ENCODE data around the gene ZNF618. TPM values are rescaled to one million over a fixed set of nuclear protein-coding genes. Genes with fewer than 3 reads are reported as not detected.

Gene ZNF618
- total RNA-seq, 4 donors from 2014 or later: 0.68 to 2.1 (median 1.3) TPM

GRCh38 chr9:113858282-113858681 is 17.8 kb upstream of the ZNF618 start:
- intact Hi-C loops (cut with DNase I): no loop called here
- H3K27me3 ChIP-seq: peaks cover 0 to 16% (median 0%) of the 10 kb centered on the region in 4 donors
- H3K4me1 ChIP-seq: no peaks in the 10 kb centered on the region
- no peak overlapping the region for H3K4me3 ChIP-seq
- 75 to 80% methylated on average over 1 of the region's 1 CpG for WGBS, 2 donors
- H3K9me3 ChIP-seq: no peaks in the 10 kb centered on the region
- no peaks in the 10 kb centered on the region for H3K36me3 ChIP-seq
- no peak for DNase-seq
- H3K27ac ChIP-seq: no peak overlapping the region
- TF ChIP-seq POLR2A (IDR thresholded peaks at IDR 0.05): no peak
- TF ChIP-seq, protein P1, sequence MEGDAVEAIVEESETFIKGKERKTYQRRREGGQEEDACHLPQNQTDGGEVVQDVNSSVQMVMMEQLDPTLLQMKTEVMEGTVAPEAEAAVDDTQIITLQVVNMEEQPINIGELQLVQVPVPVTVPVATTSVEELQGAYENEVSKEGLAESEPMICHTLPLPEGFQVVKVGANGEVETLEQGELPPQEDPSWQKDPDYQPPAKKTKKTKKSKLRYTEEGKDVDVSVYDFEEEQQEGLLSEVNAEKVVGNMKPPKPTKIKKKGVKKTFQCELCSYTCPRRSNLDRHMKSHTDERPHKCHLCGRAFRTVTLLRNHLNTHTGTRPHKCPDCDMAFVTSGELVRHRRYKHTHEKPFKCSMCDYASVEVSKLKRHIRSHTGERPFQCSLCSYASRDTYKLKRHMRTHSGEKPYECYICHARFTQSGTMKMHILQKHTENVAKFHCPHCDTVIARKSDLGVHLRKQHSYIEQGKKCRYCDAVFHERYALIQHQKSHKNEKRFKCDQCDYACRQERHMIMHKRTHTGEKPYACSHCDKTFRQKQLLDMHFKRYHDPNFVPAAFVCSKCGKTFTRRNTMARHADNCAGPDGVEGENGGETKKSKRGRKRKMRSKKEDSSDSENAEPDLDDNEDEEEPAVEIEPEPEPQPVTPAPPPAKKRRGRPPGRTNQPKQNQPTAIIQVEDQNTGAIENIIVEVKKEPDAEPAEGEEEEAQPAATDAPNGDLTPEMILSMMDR (IDR thresholded peaks at IDR 0.05): no peak

GRCh38 chr9:113863345-113863744 is 12.8 kb upstream of the ZNF618 start:
- intact Hi-C loops (cut with DNase I): no loop called here
- no peaks in the 10 kb centered on the region for H3K4me1 ChIP-seq
- H3K4me3 ChIP-seq: no peak overlapping the region
- no peaks in the 10 kb centered on the region for H3K9me3 ChIP-seq
- no peak for TF ChIP-seq POLR2A (IDR thresholded peaks at IDR 0.05)
- TF ChIP-seq, protein P1 (IDR thresholded peaks at IDR 0.05): no peak
- no peak for DNase-seq
- H3K27me3 ChIP-seq: peaks cover 0 to 20% (median 0%) of the 10 kb centered on the region in 4 donors
- 75 to 90% methylated on average over 2 of the region's 2 CpGs for WGBS, 2 donors
- H3K27ac ChIP-seq: no peak overlapping the region
- no peaks in the 10 kb centered on the region for H3K36me3 ChIP-seq

GRCh38 chr9:113868501-113868900 is 7.6 kb upstream of the ZNF618 start:
- WGBS, 2 donors: 59 to 64% methylated on average over 3 of the region's 3 CpGs
- intact Hi-C loops (cut with DNase I): no loop called here
- Histone ChIP-seq H3K27me3 (peaks cover 0 to 3% (median 0%) of the 10 kb centered on the region in 4 donors), H3K4me3 (no peak overlapping the region), H3K4me1 (no peaks in the 10 kb centered on the region), H3K36me3 (no peaks in the 10 kb centered on the region), H3K27ac (no peak overlapping the region), H3K9me3 (no peaks in the 10 kb centered on the region)
- DNase-seq: no peak
- TF ChIP-seq, protein P1 (IDR thresholded peaks at IDR 0.05): no peak
- TF ChIP-seq POLR2A (IDR thresholded peaks at IDR 0.05): no peak

GRCh38 chr9:113872485-113873143 is 3.5 kb upstream of the ZNF618 start:
- Histone ChIP-seq H3K27me3 (peaks cover 0 to 4% (median 0%) of the 10 kb centered on the region in 4 donors), H3K4me1 (peaks cover 0 to 16% (median 4%) of the 10 kb centered on the region in 3 donors), H3K27ac (no peak overlapping the region), H3K36me3 (no peaks in the 10 kb centered on the region), H3K4me3 (no peak overlapping the region), H3K9me3 (no peaks in the 10 kb centered on the region)
- TF ChIP-seq POLR2A (IDR thresholded peaks at IDR 0.05): no peak
- TF ChIP-seq, protein P1 (IDR thresholded peaks at IDR 0.05): no peak
- intact Hi-C loops (cut with DNase I): no loop called here
- WGBS, 2 donors: 48 to 84% methylated on average over 6 to 9 of the region's 10 CpGs
- no peak for DNase-seq

DNA sequence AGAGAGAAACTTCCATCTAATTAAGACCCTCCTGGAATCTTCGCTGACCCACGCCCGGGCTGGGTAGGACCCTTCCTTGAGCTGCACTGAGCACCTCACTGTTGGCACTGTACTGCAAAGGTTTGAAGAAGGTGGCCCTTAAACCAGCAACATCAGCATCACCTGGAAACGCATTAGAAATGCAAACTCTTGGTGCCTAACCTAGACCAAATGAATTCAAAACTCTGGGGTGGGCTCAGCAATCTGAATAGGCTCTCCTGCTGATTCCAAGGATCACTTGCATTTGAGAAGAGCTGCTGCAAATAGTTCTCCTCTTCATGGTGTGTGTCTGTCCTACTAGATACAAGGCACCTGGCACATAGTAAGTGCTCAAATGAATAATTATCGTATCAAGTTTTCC is 2.7 kb upstream of the ZNF618 start:
- Histone ChIP-seq H3K36me3 (no peaks in the 10 kb centered on the region), H3K4me1 (peaks cover 0 to 23% (median 4%) of the 10 kb centered on the region in 3 donors), H3K27ac (no peak overlapping the region), H3K4me3 (no peak overlapping the region), H3K9me3 (no peaks in the 10 kb centered on the region), H3K27me3 (peaks cover 0 to 4% (median 0%) of the 10 kb centered on the region in 4 donors)
- WGBS, 2 donors: 85 to 93% methylated on average over 4 to 5 of the region's 5 CpGs
- no peak for DNase-seq
- intact Hi-C loops (cut with DNase I): no loop called here
- TF ChIP-seq POLR2A (IDR thresholded peaks at IDR 0.05): no peak
- TF ChIP-seq, protein P1 (IDR thresholded peaks at IDR 0.05): no peak

Measured in esophagus squamous epithelium (tissue), 5 donors.